CD4-positive, CD25-positive, alpha-beta regulatory T cell (primary cell): ENCODE data around the gene ITSN1. TPM values are rescaled to one million over a fixed set of nuclear protein-coding genes. Genes with fewer than 3 reads are reported as not detected.
"Not testable (repeated sequence)": the region's sequence is repeated elsewhere in the genome, so short reads cannot be mapped to it uniquely, and the experiment has no call there.

Experiments
- ATAC-seq, 2 donors: fragments of 150-1000 bp; cut with Tn5 transposase; one replicate each; pipeline ENCODE4 v1.10.0; 2021; ENCODE audit warnings: low read depth in 2 of 2, moderate number of reproducible peaks in 2 of 2, moderate library complexity in 1 of 2
- DNase-seq, 3 donors: peaks; one replicate each; pipeline versions ENCODE4 v3.0.0 to v3.0.0-alpha.2; 2012 to 2022; ENCODE audit warnings: mixed read lengths in 1 of 3
- H3K27ac ChIP-seq: one replicate; pipeline ENCODE4 v1.7.0; 2013; ENCODE audit warnings: mild to moderate bottlenecking, low read length; ENCODE audit not compliant: insufficient read depth, poor library complexity, severe bottlenecking
- H3K27me3 ChIP-seq: one replicate; pipeline ENCODE4 v1.7.0; 2013; ENCODE audit warnings: low read length; ENCODE audit not compliant: control insufficient read depth, insufficient read depth
- H3K36me3 ChIP-seq: one replicate; pipeline ENCODE4 v1.7.0; 2013; ENCODE audit warnings: mild to moderate bottlenecking, low read length, moderate library complexity; ENCODE audit not compliant: control insufficient read depth, insufficient read depth
- H3K4me1 ChIP-seq: 2 replicates; pipeline ENCODE4 v1.7.0; 2013; ENCODE audit warnings: mild to moderate bottlenecking, low read length; ENCODE audit not compliant: insufficient read depth, control insufficient read depth, poor library complexity, severe bottlenecking
- H3K4me3 ChIP-seq: one replicate; pipeline ENCODE4 v1.7.0; 2013; ENCODE audit warnings: low read depth, mild to moderate bottlenecking, low read length, moderate library complexity
- H3K9me3 ChIP-seq, 2 experiments: 1 replicate in 1 of 2; 2 replicates in 1 of 2; pipeline ENCODE4 v1.7.0; 2013; ENCODE audit warnings: low read length in 2 of 2, mild to moderate bottlenecking in 1 of 2, moderate library complexity in 1 of 2; ENCODE audit not compliant: control insufficient read depth in 2 of 2
- H3K27ac Mint-ChIP-seq, 3 donors: one replicate each; pipeline ENCODE4 v1.8.0; 2020 to 2022; ENCODE audit warnings: mild to moderate bottlenecking in 3 of 3, mixed read lengths in 3 of 3, moderate library complexity in 2 of 3
- H3K27me3 Mint-ChIP-seq: one replicate; pipeline ENCODE4 v1.8.0; 2022; ENCODE audit warnings: mild to moderate bottlenecking, mixed read lengths
- H3K36me3 Mint-ChIP-seq: one replicate; pipeline ENCODE4 v1.8.0; 2020; ENCODE audit warnings: mixed read lengths
- H3K4me1 Mint-ChIP-seq, 4 donors: one replicate each; pipeline ENCODE4 v1.8.0; 2020 to 2022; ENCODE audit warnings: mixed read lengths in 4 of 4, mild to moderate bottlenecking in 1 of 4
- H3K4me3 Mint-ChIP-seq, 4 donors: one replicate each; pipeline ENCODE4 v1.8.0; 2020 to 2022; ENCODE audit warnings: mild to moderate bottlenecking in 4 of 4, mixed read lengths in 4 of 4, moderate library complexity in 3 of 4
- H3K9me3 Mint-ChIP-seq, 7 donors: one replicate each; pipeline ENCODE4 v1.8.0; 2020 to 2022; ENCODE audit warnings: mixed read lengths in 7 of 7, mild to moderate bottlenecking in 3 of 7, moderate library complexity in 2 of 7
- polyA plus RNA-seq, 4 donors: library from polyadenylated mRNA; unstranded; fragments of 300-500 nt; fragmentation: Illumina TruSeq; gene quantifications; one replicate each; pipeline ENCODE4 v1.2.3, GENCODE V29; 2021
- total RNA-seq: library from RNA; stranded (reverse); gene quantifications from one replicate; pipeline ENCODE4 v1.2.3, GENCODE V29; 2022

Gene ITSN1
- total and polyA plus RNA-seq, 5 donors from 2014 or later = 0.17 to 1.1 (median 0.44) TPM

- peaks cover 16% of the 10 kb centered on the region for H3K36me3 Mint-ChIP-seq
- not testable (repeated sequence) for H3K9me3 ChIP-seq, H3K9me3 Mint-ChIP-seq, H3K27me3 ChIP-seq, H3K36me3 ChIP-seq, H3K27me3 Mint-ChIP-seq
- ATAC-seq = peak; percentile 97 to 98
- H3K4me3 ChIP-seq = peak overlapping the region; percentile 99
- H3K27ac Mint-ChIP-seq = peak overlapping the region; percentile 99 to 100 (median 100)
- DNase-seq = peak; percentile 70 to 83 (median 80)
- H3K4me3 Mint-ChIP-seq = peak overlapping the region; percentile 98 to 100 (median 99)
- H3K4me1 ChIP-seq = peaks cover 39% of the 10 kb centered on the region
- H3K27ac ChIP-seq = peak overlapping the region; percentile 96
- peaks cover 4 to 38% (median 12%) of the 10 kb centered on the region in 4 donors for H3K4me1 Mint-ChIP-seq
Observed at GRCh38 chr21:33931052-33931798, 288.9 kb downstream of the ITSN1 start.

GRCh38 chr21:33931799-33932390 is 289.6 kb downstream of the ITSN1 start:
- Histone ChIP-seq H3K9me3 (no peaks in the 10 kb centered on the region), H3K36me3 (peaks cover 5% of the 10 kb centered on the region), H3K4me1 (peaks cover 46% of the 10 kb centered on the region), H3K27me3 (no peaks in the 10 kb centered on the region), H3K4me3 (peak overlapping the region; percentile 99), H3K27ac (peak overlapping the region; percentile 96)
- Mint-ChIP-seq H3K4me1 (peaks cover 4 to 44% (median 19%) of the 10 kb centered on the region in 4 donors), H3K4me3 (peak overlapping the region; percentile 98 to 100 (median 99)), H3K36me3 (peaks cover 16% of the 10 kb centered on the region), H3K27ac (peak overlapping the region; percentile 99 to 100 (median 100)), H3K27me3 (no peaks in the 10 kb centered on the region), H3K9me3 (peaks cover 0 to 5% (median 0%) of the 10 kb centered on the region in 7 donors)
- peak; percentile 4 to 7 for ATAC-seq
- DNase-seq = peak in 1 of 3 donors; percentile 55

GRCh38 chr21:33932731-33933130 is 290.4 kb downstream of the ITSN1 start:
- Mint-ChIP-seq H3K4me3 (peak overlapping the region; percentile 98 to 100 (median 99)), H3K36me3 (peaks cover 16% of the 10 kb centered on the region), H3K27ac (peak overlapping the region; percentile 99 to 100 (median 100)), H3K27me3 (no peaks in the 10 kb centered on the region), H3K9me3 (peaks cover 0 to 5% (median 0%) of the 10 kb centered on the region in 7 donors), H3K4me1 (peaks cover 5 to 53% (median 25%) of the 10 kb centered on the region in 4 donors)
- DNase-seq = peak in 1 of 3 donors; percentile 37
- Histone ChIP-seq H3K9me3 (no peaks in the 10 kb centered on the region), H3K36me3 (peaks cover 5% of the 10 kb centered on the region), H3K4me3 (peak overlapping the region; percentile 99), H3K27ac (peak overlapping the region; percentile 96), H3K4me1 (peaks cover 54% of the 10 kb centered on the region), H3K27me3 (no peaks in the 10 kb centered on the region)
- ATAC-seq = no peak

GRCh38 chr21:33936301-33937038 is 294.2 kb downstream of the ITSN1 start:
- DNase-seq (peak; percentile 38 to 76 (median 61)), ATAC-seq (peak; percentile 64 to 66)
- no peaks in the 10 kb centered on the region for H3K27me3 Mint-ChIP-seq
- H3K4me1 ChIP-seq = peaks cover 68% of the 10 kb centered on the region
- peak overlapping the region; percentile 99 to 100 (median 100) for H3K27ac Mint-ChIP-seq
- peaks cover 28% of the 10 kb centered on the region for H3K36me3 Mint-ChIP-seq
- H3K4me1 Mint-ChIP-seq = peaks cover 25 to 83% (median 50%) of the 10 kb centered on the region in 4 donors
- no peaks in the 10 kb centered on the region for H3K27me3 ChIP-seq
- H3K9me3 Mint-ChIP-seq = peaks cover 0 to 2% (median 0%) of the 10 kb centered on the region in 7 donors
- peak overlapping the region; percentile 98 to 100 (median 99) for H3K4me3 Mint-ChIP-seq
- H3K9me3 ChIP-seq = no peaks in the 10 kb centered on the region
- peak overlapping the region; percentile 99 for H3K4me3 ChIP-seq
- peak overlapping the region; percentile 96 for H3K27ac ChIP-seq
- peaks cover 18% of the 10 kb centered on the region for H3K36me3 ChIP-seq

- Mint-ChIP-seq H3K27me3 (no peaks in the 10 kb centered on the region), H3K4me1 (peaks cover 25 to 84% (median 49%) of the 10 kb centered on the region in 4 donors), H3K9me3 (peaks cover 0 to 1% (median 0%) of the 10 kb centered on the region in 7 donors), H3K36me3 (peaks cover 23% of the 10 kb centered on the region), H3K27ac (peak overlapping the region; percentile 99 to 100 (median 100)), H3K4me3 (peak overlapping the region; percentile 98 to 100 (median 99))
- Histone ChIP-seq H3K9me3 (no peaks in the 10 kb centered on the region), H3K4me1 (peaks cover 69% of the 10 kb centered on the region), H3K27ac (peak overlapping the region; percentile 96), H3K4me3 (peak overlapping the region; percentile 99), H3K36me3 (peaks cover 18% of the 10 kb centered on the region), H3K27me3 (no peaks in the 10 kb centered on the region)
- no peak for ATAC-seq
- peak in 1 of 3 donors; percentile 36 for DNase-seq
Observed at GRCh38 chr21:33937146-33937545, 294.8 kb downstream of the ITSN1 start.

GRCh38 chr21:33937931-33938339 is 295.6 kb downstream of the ITSN1 start:
- ATAC-seq (peak; percentile 31 to 50), DNase-seq (peak; percentile 47 to 82 (median 49))
- peak overlapping the region; percentile 99 to 100 (median 100) for H3K27ac Mint-ChIP-seq
- no peaks in the 10 kb centered on the region for H3K27me3 ChIP-seq
- H3K4me3 ChIP-seq = peak overlapping the region; percentile 99
- H3K27ac ChIP-seq = peak overlapping the region; percentile 96
- H3K4me1 Mint-ChIP-seq = peaks cover 25 to 85% (median 51%) of the 10 kb centered on the region in 4 donors
- H3K27me3 Mint-ChIP-seq = no peaks in the 10 kb centered on the region
- H3K9me3 ChIP-seq = no peaks in the 10 kb centered on the region
- no peaks in the 10 kb centered on the region for H3K9me3 Mint-ChIP-seq
- H3K36me3 ChIP-seq = peaks cover 18% of the 10 kb centered on the region
- H3K36me3 Mint-ChIP-seq = peaks cover 22% of the 10 kb centered on the region
- peaks cover 64% of the 10 kb centered on the region for H3K4me1 ChIP-seq
- peak overlapping the region; percentile 76 to 99 (median 98) for H3K4me3 Mint-ChIP-seq

GRCh38 chr21:33938381-33938780 is 296.1 kb downstream of the ITSN1 start:
- H3K4me1 ChIP-seq = peaks cover 60% of the 10 kb centered on the region
- DNase-seq = no peak
- no peak for ATAC-seq
- H3K36me3 ChIP-seq = peaks cover 22% of the 10 kb centered on the region
- Mint-ChIP-seq H3K27me3 (no peaks in the 10 kb centered on the region), H3K4me1 (peaks cover 25 to 89% (median 51%) of the 10 kb centered on the region in 4 donors), H3K4me3 (peak overlapping the region; percentile 76 to 99 (median 98)), H3K9me3 (no peaks in the 10 kb centered on the region), H3K36me3 (peaks cover 25% of the 10 kb centered on the region), H3K27ac (peak overlapping the region; percentile 99 to 100 (median 100))
- H3K27ac ChIP-seq = peak overlapping the region; percentile 96
- H3K27me3 ChIP-seq = no peaks in the 10 kb centered on the region
- H3K4me3 ChIP-seq = peak overlapping the region; percentile 99
- no peaks in the 10 kb centered on the region for H3K9me3 ChIP-seq
